NB4 (cell line): ENCODE results near the gene DACT3.

Experiments used
- CTCF ChIP-seq: IDR thresholded peaks from one replicate; pipeline ENCODE4 v1.5.1; 2012; ENCODE audit warnings: low read depth, low read length
- MYC ChIP-seq: IDR thresholded peaks from 2 replicates; pipeline ENCODE4 v1.6.1; 2011; ENCODE audit warnings: low read depth, low read length
- POLR2A ChIP-seq: IDR thresholded peaks from 2 replicates; pipeline ENCODE4 v1.6.1; 2011; ENCODE audit warnings: mild to moderate bottlenecking; ENCODE audit not compliant: insufficient read length; ENCODE audit errors: extremely low read depth

GRCh38 chr19:46665072-46665471 is 4.1 kb upstream of the DACT3 start:
- no peak for TF ChIP-seq MYC
- TF ChIP-seq CTCF, result no peak
- no peak for TF ChIP-seq POLR2A
